ENCODE results near the gene ZNF330. TPM values are rescaled to one million over a fixed set of nuclear protein-coding genes. Genes with fewer than 3 reads are reported as not detected.

Gene ZNF330
- total RNA-seq, 1 experiment from 2014 or later, result 39.1 TPM

DNA sequence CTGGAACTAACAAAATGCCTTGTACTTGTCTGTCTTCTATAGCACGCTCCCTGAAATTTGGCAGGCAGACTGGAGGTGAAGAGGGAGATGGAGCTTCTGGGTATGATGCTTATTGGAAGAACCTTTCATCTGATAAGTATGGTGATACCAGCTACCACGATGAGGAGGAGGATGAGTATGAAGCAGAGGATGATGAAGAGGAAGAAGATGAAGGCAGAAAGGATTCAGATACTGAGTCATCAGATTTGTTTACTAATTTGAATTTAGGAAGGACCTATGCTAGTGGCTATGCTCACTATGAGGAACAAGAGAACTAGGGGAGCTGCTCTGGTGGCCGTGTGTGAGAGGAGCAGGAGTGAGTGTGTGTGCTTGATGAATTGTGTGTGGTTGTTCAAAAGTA lies 13.0 kb downstream of the ZNF330 start:
- BruUV-seq (replicated peaks), result no TSS peak
- TF ChIP-seq, protein P1, sequence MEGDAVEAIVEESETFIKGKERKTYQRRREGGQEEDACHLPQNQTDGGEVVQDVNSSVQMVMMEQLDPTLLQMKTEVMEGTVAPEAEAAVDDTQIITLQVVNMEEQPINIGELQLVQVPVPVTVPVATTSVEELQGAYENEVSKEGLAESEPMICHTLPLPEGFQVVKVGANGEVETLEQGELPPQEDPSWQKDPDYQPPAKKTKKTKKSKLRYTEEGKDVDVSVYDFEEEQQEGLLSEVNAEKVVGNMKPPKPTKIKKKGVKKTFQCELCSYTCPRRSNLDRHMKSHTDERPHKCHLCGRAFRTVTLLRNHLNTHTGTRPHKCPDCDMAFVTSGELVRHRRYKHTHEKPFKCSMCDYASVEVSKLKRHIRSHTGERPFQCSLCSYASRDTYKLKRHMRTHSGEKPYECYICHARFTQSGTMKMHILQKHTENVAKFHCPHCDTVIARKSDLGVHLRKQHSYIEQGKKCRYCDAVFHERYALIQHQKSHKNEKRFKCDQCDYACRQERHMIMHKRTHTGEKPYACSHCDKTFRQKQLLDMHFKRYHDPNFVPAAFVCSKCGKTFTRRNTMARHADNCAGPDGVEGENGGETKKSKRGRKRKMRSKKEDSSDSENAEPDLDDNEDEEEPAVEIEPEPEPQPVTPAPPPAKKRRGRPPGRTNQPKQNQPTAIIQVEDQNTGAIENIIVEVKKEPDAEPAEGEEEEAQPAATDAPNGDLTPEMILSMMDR (IDR thresholded peaks at IDR 0.05; ENCODE audit: unreplicated experiment), result no peak
- Mint-ChIP-seq H3K36me3 (ENCODE audit: insufficient read depth, unreplicated experiment) (peaks cover 73% of the 10 kb centered on the region), H3K27me3 (ENCODE audit: insufficient read depth, unreplicated experiment) (no peaks in the 10 kb centered on the region), H3K27ac (ENCODE audit: low read depth, unreplicated experiment) (no peak overlapping the region), H3K4me1 (ENCODE audit: insufficient read depth, unreplicated experiment) (peaks cover 6% of the 10 kb centered on the region), H3K4me3 (ENCODE audit: unreplicated experiment) (no peak overlapping the region), H3K9me3 (ENCODE audit: unreplicated experiment) (no peaks in the 10 kb centered on the region)
- ChIA-PET POLR2A (interaction anchor here (0.6 kb wide), 1 partner anchor 583 kb away, joined by 3 read pairs; no protein-coding TSS in a partner anchor), CTCF (interaction anchor here (0.7 kb wide), 2 partner anchors 9 to 904 kb away, joined by 3 read pairs; no protein-coding TSS in a partner anchor)
- intact Hi-C loops (cut with micrococcal nuclease), result no loop called here
- no peak for DNase-seq (ENCODE audit: unreplicated experiment)

DNA sequence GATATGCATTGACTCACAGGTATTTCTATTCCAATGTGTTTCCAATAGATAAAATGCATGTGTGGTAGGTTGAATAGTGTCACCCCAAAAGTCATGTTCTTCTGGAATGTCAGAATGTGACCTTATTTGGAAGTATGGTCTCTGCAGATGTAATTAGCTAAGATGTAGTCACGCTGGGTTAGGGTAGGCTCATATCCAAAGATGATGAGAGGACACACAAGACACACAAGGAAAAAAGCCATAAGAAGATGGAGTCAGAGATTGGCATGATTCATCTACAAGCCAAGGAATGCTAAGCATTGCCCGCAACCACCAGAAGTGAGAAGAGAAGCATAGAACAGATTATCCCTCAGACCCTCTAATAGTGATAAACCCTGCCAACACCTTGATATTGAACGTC lies 17.5 kb downstream of the ZNF330 start:
- peaks cover 33% of the 10 kb centered on the region for H3K36me3 Mint-ChIP-seq (ENCODE audit: insufficient read depth, unreplicated experiment)
- H3K9me3 Mint-ChIP-seq (ENCODE audit: unreplicated experiment), result no peaks in the 10 kb centered on the region
- TF ChIP-seq, protein P1 (IDR thresholded peaks at IDR 0.05; ENCODE audit: unreplicated experiment), result no peak
- intact Hi-C loops (cut with micrococcal nuclease), result no loop called here
- ChIA-PET CTCF (interaction anchor here (0.7 kb wide), 1 partner anchor 929 kb away, joined by 3 read pairs; no protein-coding TSS in a partner anchor), POLR2A (no interaction called here)
- no peak overlapping the region for H3K27ac Mint-ChIP-seq (ENCODE audit: low read depth, unreplicated experiment)
- BruUV-seq (replicated peaks), result no TSS peak
- no peaks in the 10 kb centered on the region for H3K4me1 Mint-ChIP-seq (ENCODE audit: insufficient read depth, unreplicated experiment)
- H3K27me3 Mint-ChIP-seq (ENCODE audit: insufficient read depth, unreplicated experiment), result no peaks in the 10 kb centered on the region
- DNase-seq (ENCODE audit: unreplicated experiment), result no peak
- no peak overlapping the region for H3K4me3 Mint-ChIP-seq (ENCODE audit: unreplicated experiment)

DNA sequence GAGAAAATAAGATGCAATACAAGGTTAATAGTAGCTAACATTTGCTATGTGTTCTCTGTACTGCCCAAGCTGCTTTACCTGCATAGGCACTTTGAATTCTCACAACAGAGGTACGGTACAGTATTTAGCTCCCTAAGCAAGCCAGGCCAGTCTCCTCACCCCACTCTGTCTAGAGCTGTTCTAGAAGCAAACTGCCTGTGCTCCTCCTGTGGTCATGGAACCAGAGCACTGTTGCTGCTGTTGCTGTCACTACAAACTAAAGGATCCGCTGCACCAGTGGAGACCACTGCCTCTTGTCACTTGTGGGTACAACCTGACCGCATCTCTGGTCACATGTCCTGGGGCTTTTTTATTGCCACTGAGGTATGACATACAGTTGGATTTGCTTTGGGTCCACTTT lies 19.6 kb downstream of the ZNF330 start:
- H3K4me1 Mint-ChIP-seq (ENCODE audit: insufficient read depth, unreplicated experiment), result no peaks in the 10 kb centered on the region
- POLR2A ChIA-PET, result no interaction called here
- H3K4me3 Mint-ChIP-seq (ENCODE audit: unreplicated experiment), result no peak overlapping the region
- H3K27ac Mint-ChIP-seq (ENCODE audit: low read depth, unreplicated experiment), result no peak overlapping the region
- no peaks in the 10 kb centered on the region for H3K27me3 Mint-ChIP-seq (ENCODE audit: insufficient read depth, unreplicated experiment)
- no peaks in the 10 kb centered on the region for H3K9me3 Mint-ChIP-seq (ENCODE audit: unreplicated experiment)
- no peak for DNase-seq (ENCODE audit: unreplicated experiment)
- peaks cover 12% of the 10 kb centered on the region for H3K36me3 Mint-ChIP-seq (ENCODE audit: insufficient read depth, unreplicated experiment)
- intact Hi-C loops (cut with micrococcal nuclease), result no loop called here
- CTCF ChIA-PET, result no interaction called here
- TF ChIP-seq, protein P1 (IDR thresholded peaks at IDR 0.05; ENCODE audit: unreplicated experiment), result no peak
- BruUV-seq (replicated peaks), result no TSS peak

DNA sequence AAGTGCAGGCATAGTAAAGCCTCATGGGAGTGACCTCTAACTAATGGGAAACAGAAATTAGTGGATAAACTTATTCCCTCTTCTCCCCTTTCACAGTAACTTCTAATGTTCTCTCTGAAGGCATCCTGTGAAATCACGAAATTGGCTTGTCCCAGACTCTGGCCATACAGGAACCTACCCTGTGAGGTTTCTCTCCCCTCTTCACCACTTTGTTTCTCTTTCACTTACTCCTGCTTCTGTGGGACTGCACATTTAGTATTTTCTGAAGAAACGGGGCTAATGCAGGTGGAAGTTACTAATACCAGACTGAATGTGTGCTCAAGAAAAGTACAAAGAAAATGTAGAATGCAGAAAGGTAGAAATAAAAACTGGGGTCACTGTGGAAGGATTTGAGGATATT lies 20.0 kb downstream of the ZNF330 start:
- no peaks in the 10 kb centered on the region for H3K27me3 Mint-ChIP-seq (ENCODE audit: insufficient read depth, unreplicated experiment)
- H3K36me3 Mint-ChIP-seq (ENCODE audit: insufficient read depth, unreplicated experiment), result peaks cover 8% of the 10 kb centered on the region
- H3K9me3 Mint-ChIP-seq (ENCODE audit: unreplicated experiment), result no peaks in the 10 kb centered on the region
- ChIA-PET POLR2A (no interaction called here), CTCF (no interaction called here)
- H3K27ac Mint-ChIP-seq (ENCODE audit: low read depth, unreplicated experiment), result no peak overlapping the region
- no TSS peak for BruUV-seq (replicated peaks)
- intact Hi-C loops (cut with micrococcal nuclease), result no loop called here
- no peak overlapping the region for H3K4me3 Mint-ChIP-seq (ENCODE audit: unreplicated experiment)
- no peak for DNase-seq (ENCODE audit: unreplicated experiment)
- TF ChIP-seq, protein P1 (IDR thresholded peaks at IDR 0.05; ENCODE audit: unreplicated experiment), result no peak
- no peaks in the 10 kb centered on the region for H3K4me1 Mint-ChIP-seq (ENCODE audit: insufficient read depth, unreplicated experiment)

All from MCF 10A (cell line).